SK-N-SH (cell line): Measurements from ENCODE around the gene HBA1. TPM values are rescaled to one million over a fixed set of nuclear protein-coding genes. Genes with fewer than 3 reads are reported as not detected.
"Not testable (repeated sequence)": the region's sequence is repeated elsewhere in the genome, so short reads cannot be mapped to it uniquely, and the experiment has no call there.

Source experiments
- CTCF ChIA-PET: fragments of 300-600, 350-600 bp; formaldehyde crosslinking; extraction: SDS; loops from one replicate; lab custom pipeline; 2021; lab: Yijun Ruan, JAX
- POLR2A ChIA-PET: fragments of 350-600 bp; sonication (Branson Sonifier 250); formaldehyde crosslinking; extraction: SDS; loops from one replicate; lab custom pipeline; 2020; ENCODE audit warnings: antibody characterized with exemption, inconsistent platforms; lab: Yijun Ruan, JAX
- DNase-seq: peaks from one replicate; pipeline ENCODE4 v3.0.0; 2012
- H2AFZ ChIP-seq: fragments of 200-600 bp; sonication (generic); 2 replicates; pipeline ENCODE4 v1.8.1; 2016; ENCODE audit warnings: antibody characterized with exemption, mild to moderate bottlenecking, low read depth
- H3F3A ChIP-seq: fragments of 200-600 bp; sonication (generic); replicated peaks from 2 replicates; pipeline ENCODE3; 2016; ENCODE audit warnings: antibody characterized with exemption, mild to moderate bottlenecking; ENCODE audit not compliant: insufficient read depth
- H3K27ac ChIP-seq, 2 experiments: fragments of 200-500 bp in 1 of 2; fragments of 200-600 bp in 1 of 2; sonication (Bioruptor generic) in 1 of 2; sonication (generic), shearing (Covaris generic) in 1 of 2; 2 replicates each; pipeline versions ENCODE4 v1.5.1 to v1.6.1; 2014 to 2016; ENCODE audit warnings: low read depth in 2 of 2, inconsistent platforms in 1 of 2, low read length in 1 of 2, mild to moderate bottlenecking in 1 of 2, mixed read lengths in 1 of 2
- H3K27me3 ChIP-seq: fragments of 200-600 bp; sonication (generic), shearing (Covaris generic); 2 replicates; pipeline ENCODE4 v1.6.1; 2016; ENCODE audit warnings: mixed run types; ENCODE audit not compliant: insufficient read depth
- H3K36me3 ChIP-seq, 2 experiments: fragments of 200-500 bp in 1 of 2; fragments of 200-600 bp in 1 of 2; sonication (Bioruptor generic) in 1 of 2; sonication (generic) in 1 of 2; replicated peaks in 1 of 2; 2 replicates each; pipeline versions ENCODE3 to v1.5.1; 2014 to 2016; ENCODE audit warnings: low read length in 1 of 2, mild to moderate bottlenecking in 1 of 2; ENCODE audit not compliant: insufficient read depth in 2 of 2, control insufficient read depth in 1 of 2
- H3K4me1 ChIP-seq, 2 experiments: fragments of 200-500 bp in 1 of 2; fragments of 200-600 bp in 1 of 2; sonication (Bioruptor generic) in 1 of 2; sonication (generic), shearing (Covaris generic) in 1 of 2; 2 replicates each; pipeline versions ENCODE4 v1.5.1 to v1.6.1; 2014 to 2016; ENCODE audit warnings: low read depth in 1 of 2, low read length in 1 of 2, mixed run types in 1 of 2; ENCODE audit not compliant: insufficient read depth in 2 of 2, control insufficient read depth in 1 of 2
- H3K4me2 ChIP-seq: fragments of 200-600 bp; sonication (generic), shearing (Covaris generic); 2 replicates; pipeline ENCODE4 v1.6.1; 2017; ENCODE audit warnings: mixed run types
- H3K4me3 ChIP-seq, 2 experiments: fragments of 200-500 bp in 1 of 2; fragments of 200-600 bp in 1 of 2; sonication (Bioruptor generic) in 1 of 2; sonication (generic), shearing (Covaris generic) in 1 of 2; 2 replicates each; pipeline versions ENCODE4 v1.5.1 to v1.8.1; 2014 to 2016; ENCODE audit warnings: low read depth in 2 of 2, inconsistent platforms in 1 of 2, low read length in 1 of 2, mild to moderate bottlenecking in 1 of 2, mixed read lengths in 1 of 2, moderate library complexity in 1 of 2
- H3K79me2 ChIP-seq: fragments of 200-600 bp; sonication (generic); 2 replicates; pipeline ENCODE4 v1.8.1; 2017; ENCODE audit warnings: mild to moderate bottlenecking; ENCODE audit not compliant: insufficient read depth
- H3K9ac ChIP-seq: fragments of 200-600 bp; sonication (generic); 2 replicates; pipeline ENCODE4 v1.6.1; 2017; ENCODE audit warnings: mixed run types
- H3K9me2 ChIP-seq: fragments of 200-600 bp; sonication (generic); 2 replicates; pipeline ENCODE4 v1.6.1; 2017; ENCODE audit warnings: mixed run types
- H3K9me3 ChIP-seq: fragments of 200-600 bp; sonication (generic); 2 replicates; pipeline ENCODE4 v1.6.1; 2017; ENCODE audit warnings: mixed run types, mild to moderate bottlenecking, moderate library complexity
- H4K20me1 ChIP-seq: fragments of 200-600 bp; sonication (generic); 2 replicates; pipeline ENCODE4 v1.6.1; 2017; ENCODE audit warnings: mild to moderate bottlenecking, mixed run types; ENCODE audit not compliant: insufficient read depth
- JUND ChIP-seq: IDR thresholded peaks from 2 replicates; pipeline ENCODE4 v1.4.0; 2012
- RAD21 ChIP-seq: IDR thresholded peaks from 2 replicates; pipeline ENCODE4 v1.6.1; 2012; ENCODE audit warnings: mild to moderate bottlenecking, low read length
- TCF12 ChIP-seq: IDR thresholded peaks from 2 replicates; pipeline ENCODE4 v1.4.0; 2012
- TEAD4 ChIP-seq: IDR thresholded peaks from 2 replicates; pipeline ENCODE4 v1.4.0; 2012; ENCODE audit warnings: mild to moderate bottlenecking, borderline replicate concordance; ENCODE audit not compliant: insufficient read depth
- WGBS: methylation state at CpG from one replicate; pipeline ENCODE4 v1.1.6; 2017; ENCODE audit warnings: low lambda C conversion rate; 5-methylcytosine and 5-hydroxymethylcytosine counted together
- polyA plus RNA-seq, 3 experiments: library from polyadenylated mRNA; depleted of rRNA; stranded (reverse); fragments of >200 nt; gene quantifications; 2 replicates each; pipeline ENCODE4 v1.2.3, GENCODE V29; 2012
- TF ChIP-seq, protein P1 (sequence below): IDR thresholded peaks from 2 replicates; pipeline ENCODE4; 2012
- TF ChIP-seq, protein P2 (sequence below): fragments of 150-350 bp; IDR thresholded peaks from 2 replicates; pipeline ENCODE4 v1.6.1; 2016; ENCODE audit warnings: mild to moderate bottlenecking, low read depth, low read length
- TF ChIP-seq, protein P3 (sequence below): IDR thresholded peaks from 2 replicates; pipeline ENCODE4 v1.4.0; 2012; ENCODE audit warnings: low read depth
- TF ChIP-seq, protein P4 (sequence below): IDR thresholded peaks from 2 replicates; pipeline ENCODE4 v1.4.0; 2012; ENCODE audit warnings: low read depth, borderline replicate concordance
- TF ChIP-seq, protein P5 (sequence below): fragments of 200-600 bp; sonication (generic); IDR thresholded peaks from 2 replicates; pipeline ENCODE4 v1.6.1; 2017; ENCODE audit warnings: antibody characterized with exemption, mild to moderate bottlenecking, moderate library complexity

Gene HBA1
- polyA plus RNA-seq, 1 of the 3 experiments (the other 2 are of a cell fraction) = not detected

DNA sequence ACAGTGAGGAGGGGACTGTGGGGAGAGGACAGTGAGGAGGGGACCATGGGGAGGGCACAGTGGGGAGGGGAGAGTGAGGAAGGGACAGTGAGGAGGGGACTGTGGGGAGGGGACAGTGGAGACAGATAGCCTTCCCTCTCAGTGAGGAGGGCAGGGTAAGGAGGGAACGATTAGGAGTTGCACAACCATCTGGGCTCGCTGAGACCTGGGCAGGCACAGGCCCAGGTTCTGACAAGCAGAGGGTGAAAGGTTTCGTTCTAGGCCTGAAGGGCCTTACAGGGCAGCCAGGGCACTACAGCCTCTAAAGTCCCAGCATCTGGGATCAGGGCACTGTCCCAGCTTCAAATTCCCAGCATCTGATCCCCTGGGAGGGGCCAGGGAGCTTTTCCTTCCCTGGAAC lies 12.8 kb upstream of the HBA1 start:
- H3K79me2 ChIP-seq, DNase-seq, H3K4me3 ChIP-seq, H3K4me2 ChIP-seq, H3K9ac ChIP-seq, H4K20me1 ChIP-seq, H3K9me2 ChIP-seq, H2AFZ ChIP-seq, POLR2A ChIA-PET, H3K36me3 ChIP-seq, H3K27ac ChIP-seq, CTCF ChIA-PET, H3F3A ChIP-seq, H3K9me3 ChIP-seq: not testable (repeated sequence)
- Histone ChIP-seq H3K27me3 (peaks cover 28% of the 10 kb centered on the region), H3K4me1 (peaks cover 0 to 13% of the 10 kb centered on the region in 2 experiments; a peak in 1 of 4 replicates)
- WGBS = 82% methylated on average over 2 of the region's 3 CpGs

DNA sequence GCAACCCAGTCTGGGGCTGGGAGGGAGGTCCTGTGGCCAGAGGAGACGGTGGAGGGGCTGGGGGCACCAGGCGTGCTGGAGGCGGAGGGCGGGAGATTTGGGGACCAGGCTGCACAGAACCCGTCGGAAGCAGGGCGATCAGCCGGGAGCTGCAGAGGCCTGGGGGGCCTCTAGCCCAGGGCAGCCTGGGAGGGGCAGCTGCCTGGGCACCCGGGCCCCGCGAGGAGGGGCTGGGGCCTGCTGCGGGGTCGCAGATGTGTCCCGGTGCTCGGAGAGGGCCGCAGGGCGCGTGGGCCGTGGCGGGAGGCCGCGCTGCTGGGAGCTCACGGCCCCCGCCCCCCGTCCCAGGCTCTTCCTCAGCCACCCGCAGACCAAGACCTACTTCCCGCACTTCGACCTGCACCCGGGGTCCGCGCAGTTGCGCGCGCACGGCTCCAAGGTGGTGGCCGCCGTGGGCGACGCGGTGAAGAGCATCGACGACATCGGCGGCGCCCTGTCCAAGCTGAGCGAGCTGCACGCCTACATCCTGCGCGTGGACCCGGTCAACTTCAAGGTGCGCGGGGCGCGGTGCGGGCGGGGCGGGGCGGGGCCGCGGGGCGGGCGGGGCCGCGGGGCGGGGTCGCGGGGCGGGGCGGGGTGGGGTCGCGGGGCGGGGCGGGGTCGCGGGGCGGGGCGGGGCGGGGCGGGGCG lies 12.2 kb upstream of the HBA1 start:
- CTCF ChIA-PET = interaction anchor here (1.3 to 2.5 kb wide), 4 partner anchors 16 to 198 kb away, joined by 3 to 18 read pairs (median 8); partner anchors contain the start of gene HBQ1

DNA sequence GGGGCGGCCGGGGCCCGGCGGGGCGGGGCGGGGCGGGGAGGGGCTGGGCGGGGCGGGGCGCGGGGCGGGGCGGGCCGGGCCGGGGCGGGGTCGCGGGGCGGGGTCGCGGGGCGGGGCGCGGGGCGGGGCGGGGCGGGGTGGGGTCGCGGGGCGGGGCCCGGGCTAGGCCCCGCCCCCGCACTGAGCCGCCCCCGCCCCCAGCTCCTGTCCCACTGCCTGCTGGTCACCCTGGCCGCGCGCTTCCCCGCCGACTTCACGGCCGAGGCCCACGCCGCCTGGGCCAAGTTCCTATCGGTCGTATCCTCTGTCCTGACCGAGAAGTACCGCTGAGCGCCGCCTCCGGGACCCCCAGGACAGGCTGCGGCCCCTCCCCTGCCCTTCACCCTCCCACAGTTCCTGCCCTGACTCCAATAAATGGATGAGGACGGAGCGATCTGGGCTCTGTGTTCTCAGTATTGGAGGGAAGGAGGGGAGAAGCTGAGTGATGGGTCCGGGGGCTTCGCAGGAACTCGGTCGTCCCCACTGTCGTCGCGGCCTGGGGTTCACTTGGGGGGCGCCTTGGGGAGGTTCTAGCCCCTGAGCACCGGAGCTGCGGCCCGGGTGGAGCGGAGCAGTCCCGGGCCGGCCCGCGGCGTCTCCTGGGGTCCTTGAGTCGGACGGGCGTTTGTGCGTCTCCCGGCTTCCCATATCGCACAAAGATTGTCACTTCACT lies 11.5 kb upstream of the HBA1 start:
- Histone ChIP-seq H3K9ac (no peak overlapping the region), H3K27ac (no peak overlapping the region), H3F3A (no peaks in the 10 kb centered on the region), H3K79me2 (no peaks in the 10 kb centered on the region), H3K9me3 (no peaks in the 10 kb centered on the region), H3K27me3 (peaks cover 28% of the 10 kb centered on the region), H3K36me3 (no peaks in the 10 kb centered on the region), H3K4me3 (peak overlapping the region in 1 of 2 experiments; percentile 32; a peak in 2 of 4 replicates), H3K9me2 (no peaks in the 10 kb centered on the region), H3K4me1 (peaks cover 0 to 13% of the 10 kb centered on the region in 2 experiments; a peak in 1 of 4 replicates), H3K4me2 (peak overlapping the region; percentile 74), H2AFZ (no peak overlapping the region), H4K20me1 (peaks cover 4% of the 10 kb centered on the region; the same call in 1 of the 2 replicates)
- TF ChIP-seq, protein P1, sequence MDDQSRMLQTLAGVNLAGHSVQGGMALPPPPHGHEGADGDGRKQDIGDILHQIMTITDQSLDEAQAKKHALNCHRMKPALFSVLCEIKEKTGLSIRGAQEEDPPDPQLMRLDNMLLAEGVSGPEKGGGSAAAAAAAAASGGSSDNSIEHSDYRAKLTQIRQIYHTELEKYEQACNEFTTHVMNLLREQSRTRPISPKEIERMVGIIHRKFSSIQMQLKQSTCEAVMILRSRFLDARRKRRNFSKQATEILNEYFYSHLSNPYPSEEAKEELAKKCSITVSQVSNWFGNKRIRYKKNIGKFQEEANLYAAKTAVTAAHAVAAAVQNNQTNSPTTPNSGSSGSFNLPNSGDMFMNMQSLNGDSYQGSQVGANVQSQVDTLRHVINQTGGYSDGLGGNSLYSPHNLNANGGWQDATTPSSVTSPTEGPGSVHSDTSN = no peak
- TF ChIP-seq, protein P2, sequence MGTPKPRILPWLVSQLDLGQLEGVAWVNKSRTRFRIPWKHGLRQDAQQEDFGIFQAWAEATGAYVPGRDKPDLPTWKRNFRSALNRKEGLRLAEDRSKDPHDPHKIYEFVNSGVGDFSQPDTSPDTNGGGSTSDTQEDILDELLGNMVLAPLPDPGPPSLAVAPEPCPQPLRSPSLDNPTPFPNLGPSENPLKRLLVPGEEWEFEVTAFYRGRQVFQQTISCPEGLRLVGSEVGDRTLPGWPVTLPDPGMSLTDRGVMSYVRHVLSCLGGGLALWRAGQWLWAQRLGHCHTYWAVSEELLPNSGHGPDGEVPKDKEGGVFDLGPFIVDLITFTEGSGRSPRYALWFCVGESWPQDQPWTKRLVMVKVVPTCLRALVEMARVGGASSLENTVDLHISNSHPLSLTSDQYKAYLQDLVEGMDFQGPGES = no peak
- TF ChIP-seq, protein P3, sequence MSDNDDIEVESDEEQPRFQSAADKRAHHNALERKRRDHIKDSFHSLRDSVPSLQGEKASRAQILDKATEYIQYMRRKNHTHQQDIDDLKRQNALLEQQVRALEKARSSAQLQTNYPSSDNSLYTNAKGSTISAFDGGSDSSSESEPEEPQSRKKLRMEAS = no peak
- TF ChIP-seq RAD21 (no peak), TEAD4 (no peak), TCF12 (no peak), JUND (no peak)
- TF ChIP-seq, protein P4, sequence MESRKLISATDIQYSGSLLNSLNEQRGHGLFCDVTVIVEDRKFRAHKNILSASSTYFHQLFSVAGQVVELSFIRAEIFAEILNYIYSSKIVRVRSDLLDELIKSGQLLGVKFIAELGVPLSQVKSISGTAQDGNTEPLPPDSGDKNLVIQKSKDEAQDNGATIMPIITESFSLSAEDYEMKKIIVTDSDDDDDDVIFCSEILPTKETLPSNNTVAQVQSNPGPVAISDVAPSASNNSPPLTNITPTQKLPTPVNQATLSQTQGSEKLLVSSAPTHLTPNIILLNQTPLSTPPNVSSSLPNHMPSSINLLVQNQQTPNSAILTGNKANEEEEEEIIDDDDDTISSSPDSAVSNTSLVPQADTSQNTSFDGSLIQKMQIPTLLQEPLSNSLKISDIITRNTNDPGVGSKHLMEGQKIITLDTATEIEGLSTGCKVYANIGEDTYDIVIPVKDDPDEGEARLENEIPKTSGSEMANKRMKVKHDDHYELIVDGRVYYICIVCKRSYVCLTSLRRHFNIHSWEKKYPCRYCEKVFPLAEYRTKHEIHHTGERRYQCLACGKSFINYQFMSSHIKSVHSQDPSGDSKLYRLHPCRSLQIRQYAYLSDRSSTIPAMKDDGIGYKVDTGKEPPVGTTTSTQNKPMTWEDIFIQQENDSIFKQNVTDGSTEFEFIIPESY = no peak
- TF ChIP-seq, protein P5, sequence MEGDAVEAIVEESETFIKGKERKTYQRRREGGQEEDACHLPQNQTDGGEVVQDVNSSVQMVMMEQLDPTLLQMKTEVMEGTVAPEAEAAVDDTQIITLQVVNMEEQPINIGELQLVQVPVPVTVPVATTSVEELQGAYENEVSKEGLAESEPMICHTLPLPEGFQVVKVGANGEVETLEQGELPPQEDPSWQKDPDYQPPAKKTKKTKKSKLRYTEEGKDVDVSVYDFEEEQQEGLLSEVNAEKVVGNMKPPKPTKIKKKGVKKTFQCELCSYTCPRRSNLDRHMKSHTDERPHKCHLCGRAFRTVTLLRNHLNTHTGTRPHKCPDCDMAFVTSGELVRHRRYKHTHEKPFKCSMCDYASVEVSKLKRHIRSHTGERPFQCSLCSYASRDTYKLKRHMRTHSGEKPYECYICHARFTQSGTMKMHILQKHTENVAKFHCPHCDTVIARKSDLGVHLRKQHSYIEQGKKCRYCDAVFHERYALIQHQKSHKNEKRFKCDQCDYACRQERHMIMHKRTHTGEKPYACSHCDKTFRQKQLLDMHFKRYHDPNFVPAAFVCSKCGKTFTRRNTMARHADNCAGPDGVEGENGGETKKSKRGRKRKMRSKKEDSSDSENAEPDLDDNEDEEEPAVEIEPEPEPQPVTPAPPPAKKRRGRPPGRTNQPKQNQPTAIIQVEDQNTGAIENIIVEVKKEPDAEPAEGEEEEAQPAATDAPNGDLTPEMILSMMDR = no peak
- CTCF ChIA-PET = interaction anchor here (1.0 to 2.8 kb wide), 8 partner anchors 9 to 197 kb away, joined by 3 to 18 read pairs (median 5); partner anchors contain the start of gene HBQ1
- WGBS = 8% methylated on average over 8 of the region's 77 CpGs
- POLR2A ChIA-PET = no interaction called here
- peak; percentile 94 for DNase-seq

More for the DNA sequence above, 12.2 kb upstream of the HBA1 start:
- H3K36me3 ChIP-seq, H3K9me3 ChIP-seq, H3K9ac ChIP-seq, H3K79me2 ChIP-seq, H3F3A ChIP-seq, H2AFZ ChIP-seq, H4K20me1 ChIP-seq, H3K4me3 ChIP-seq, DNase-seq, POLR2A ChIA-PET, H3K4me2 ChIP-seq, H3K9me2 ChIP-seq, H3K27ac ChIP-seq: not testable (repeated sequence)
- peaks cover 28% of the 10 kb centered on the region for H3K27me3 ChIP-seq
- WGBS = no CpG with 5 or more reads among the region's 80 CpGs
- peaks cover 0 to 13% of the 10 kb centered on the region in 2 experiments; a peak in 1 of 4 replicates for H3K4me1 ChIP-seq
